PC-9 (cell line): ENCODE data around the gene SLC39A3.

Experiments used
- CTCF ChIP-seq: fragments of 200-600 bp; sonication (generic); conservative IDR thresholded peaks from 2 replicates; pipeline ENCODE4 v1.6.1; 2017; ENCODE audit warnings: mixed run types, antibody characterized with exemption, mild to moderate bottlenecking, moderate library complexity
- EZH2 ChIP-seq: fragments of 200-600 bp; sonication (generic); IDR thresholded peaks from 2 replicates; pipeline ENCODE4 v1.8.0; 2017; ENCODE audit warnings: antibody characterized with exemption, low read depth

- TF ChIP-seq CTCF = no peak
- TF ChIP-seq EZH2 = no peak
These were observed 38.3 kb upstream of the SLC39A3 start for GRCh38 chr19:2777952-2778683.
